ENCODE data around the gene GCK.
"Not testable (repeated sequence)": the region's sequence is repeated elsewhere in the genome, so short reads cannot be mapped to it uniquely, and the experiment has no call there.

Gene GCK

GRCh38 chr7:44201813-44202212 is 12.6 kb upstream of the GCK start:
- no peak for DNase-seq (ENCODE audit: low spot score)

GRCh38 chr7:44200699-44201461 is 11.6 kb upstream of the GCK start, which contains the start of gene YKT6:
Gene YKT6, plus strand, starts transcription at chr7:44200978. Its CDS starts 158 bp downstream, at chr7:44201136.
- peak; percentile 98 for DNase-seq (ENCODE audit: low spot score)

- not testable (repeated sequence) for DNase-seq (ENCODE audit: low spot score)
Observed at GRCh38 chr7:44200163-44200562, 10.9 kb upstream of the GCK start.

- no peak for DNase-seq (ENCODE audit: low spot score)
Observed at GRCh38 chr7:44197474-44197873, 8.2 kb upstream of the GCK start.

- no peak for DNase-seq (ENCODE audit: low spot score)
Observed at GRCh38 chr7:44196450-44196872, 7.2 kb upstream of the GCK start.

- DNase-seq (ENCODE audit: low spot score), result no peak
Observed at GRCh38 chr7:44195889-44196288, 6.7 kb upstream of the GCK start.

- no peak for DNase-seq (ENCODE audit: low spot score)
Observed at GRCh38 chr7:44194562-44195145, 5.4 kb upstream of the GCK start.

GRCh38 chr7:44194069-44194468 is 4.8 kb upstream of the GCK start:
- DNase-seq (ENCODE audit: low spot score), result no peak

GRCh38 chr7:44193011-44193802 is 4.0 kb upstream of the GCK start:
- no peak for DNase-seq (ENCODE audit: low spot score)

GRCh38 chr7:44191171-44191570 is 1.9 kb upstream of the GCK start:
- no peak for DNase-seq (ENCODE audit: low spot score)

GRCh38 chr7:44189993-44190872 is 994 bp upstream of the GCK start:
- DNase-seq (ENCODE audit: low spot score), result no peak

- DNase-seq (ENCODE audit: low spot score), result no peak
Observed at GRCh38 chr7:44188480-44189225, 586 bp downstream of the GCK start.

GRCh38 chr7:44187636-44188416 is 1.4 kb downstream of the GCK start:
- no peak for DNase-seq (ENCODE audit: low spot score)

GRCh38 chr7:44186736-44187135 is 2.5 kb downstream of the GCK start:
- no peak for DNase-seq (ENCODE audit: low spot score)

- DNase-seq (ENCODE audit: low spot score), result no peak
Observed at GRCh38 chr7:44185729-44186128, 3.5 kb downstream of the GCK start.

- no peak for DNase-seq (ENCODE audit: low spot score)
Observed at GRCh38 chr7:44184873-44185446, 4.3 kb downstream of the GCK start.

- DNase-seq (ENCODE audit: low spot score), result no peak
Observed at GRCh38 chr7:44184206-44184872, 4.9 kb downstream of the GCK start.

GRCh38 chr7:44183386-44183785 is 5.9 kb downstream of the GCK start:
- no peak for DNase-seq (ENCODE audit: low spot score)

- DNase-seq (ENCODE audit: low spot score), result no peak
Observed at GRCh38 chr7:44182827-44183226, 6.4 kb downstream of the GCK start.
